ENCODE results near the gene ARFGAP3. TPM values are rescaled to one million over a fixed set of nuclear protein-coding genes. Genes with fewer than 3 reads are reported as not detected.

The ARFGAP3 gene
- 70.7 and 113 TPM in 2 replicates for total RNA-seq

GRCh38 chr22:42856865-42857704 lies at the start of gene ARFGAP3:
Gene ARFGAP3, minus strand, starts transcription at chr22:42857273. Its CDS starts 91 bp downstream, at chr22:42857182.

Other genes with a start within 250 kb of the ARFGAP3 start
- 21.5 and 30.1 TPM in 2 replicates for gene POLDIP3, start 242.4 kb downstream of the ARFGAP3 start, total RNA-seq
- gene ATP5MGL, start 216.7 kb downstream of the ARFGAP3 start, total RNA-seq: under 0.01 and 0.14 TPM in 2 replicates
- 12.6 and 35.2 TPM in 2 replicates for gene CYB5R3, start 207.9 kb downstream of the ARFGAP3 start, total RNA-seq
- gene A4GALT, start 136.4 kb downstream of the ARFGAP3 start, total RNA-seq: 13.3 and 57.2 TPM in 2 replicates
- gene PACSIN2, start 157.9 kb upstream of the ARFGAP3 start, total RNA-seq: 37.6 and 85.8 TPM in 2 replicates
- 8.2 and 13.0 TPM in 2 replicates for gene TTLL1, start 232.1 kb upstream of the ARFGAP3 start, total RNA-seq